ENCODE data around the gene JMJD8. TPM values are rescaled to one million over a fixed set of nuclear protein-coding genes. Genes with fewer than 3 reads are reported as not detected.

Gene JMJD8
- total and polyA plus RNA-seq, 10 of the 15 experiments (the other 5 are each of a cell fraction or from before 2014, with no cell fraction given): 1.00 to 50.4 (median 30.7) TPM

- Histone ChIP-seq H3K79me2 (ENCODE audit: control insufficient read depth, insufficient read depth, low read length) (peaks cover 11% of the 10 kb centered on the region), H3K27ac (ENCODE audit: control insufficient read depth, insufficient read depth) (no peak overlapping the region), H3K27me3 (replicated peaks in 1 of 2; ENCODE audit: control insufficient read depth in 2 of 2, insufficient read depth in 2 of 2, low read length in 1 of 2) (no peaks in the 10 kb centered on the region), H3K36me3 (ENCODE audit: control insufficient read depth in 2 of 2, insufficient read depth in 2 of 2, low read length in 1 of 2) (peaks cover 0 to 18% of the 10 kb centered on the region in 2 experiments; a peak in 3 of 4 replicates), H3K9ac (ENCODE audit: control insufficient read depth, insufficient read depth, low read length) (no peak overlapping the region), H4K20me1 (ENCODE audit: control insufficient read depth, insufficient read depth) (no peaks in the 10 kb centered on the region; the same call in 1 of the 2 replicates), H2AFZ (ENCODE audit: control insufficient read depth, low read depth, low read length) (no peak overlapping the region), H3K4me1 (ENCODE audit: control insufficient read depth, insufficient read depth, low read length) (no peaks in the 10 kb centered on the region), H3K4me2 (ENCODE audit: control insufficient read depth, insufficient read depth) (no peak overlapping the region), H3K9me3 (replicated peaks; ENCODE audit: control insufficient read depth, insufficient read depth, low read length) (no peaks in the 10 kb centered on the region), H3K4me3 (no peak overlapping the region)
- SMC1A ChIA-PET (ENCODE audit: uncharacterized antibody, unreplicated experiment): no interaction called here
- POLR2A ChIA-PET: interaction anchor here (0.5 kb wide), 1 partner anchor 379 kb away, joined by 3 read pairs; no protein-coding TSS in a partner anchor
- CTCF ChIA-PET: no interaction called here
- no peak for DNase-seq (ENCODE audit: low read depth, low spot score)
- WGBS (ENCODE audit: insufficient coverage, insufficient replicate concordance, low lambda C conversion rate, missing lambda C conversion rate): 94% methylated on average over 18 of the region's 18 CpGs
- intact Hi-C loops (cut with micrococcal nuclease; ENCODE audit: unreplicated experiment) (no loop called here), in situ Hi-C loops (cut with MboI) (no loop called here)
- no TSS peak for BruUV-seq (replicated peaks)
- no peak for ATAC-seq
- TF ChIP-seq ZBTB4 (CRISPR knock-in tag; IDR thresholded peaks at IDR 0.05) (no peak), CTCF (IDR thresholded peaks at IDR 0.05 in 2 of 3, conservative IDR thresholded peaks at IDR 0.05 in 1 of 3; ENCODE audit: control insufficient read depth in 2 of 3, extremely low read depth in 1 of 3, insufficient read depth in 1 of 3, low read depth in 3 of 3, low read length in 3 of 3) (no peak), RAD21 (IDR thresholded peaks at IDR 0.05; ENCODE audit: insufficient read depth, low read depth, low read length) (no peak), MEF2B (IDR thresholded peaks at IDR 0.05; ENCODE audit: partially characterized antibody, poor library complexity, severe bottlenecking) (no peak), SKIL (IDR thresholded peaks at IDR 0.05; ENCODE audit: low read depth, poor library complexity, severe bottlenecking) (no peak), MYC (IDR thresholded peaks at IDR 0.05; ENCODE audit: insufficient read depth, insufficient read length, insufficient replicate concordance, low read length, severe bottlenecking) (no peak), MXI1 (IDR thresholded peaks at IDR 0.05; ENCODE audit: low read depth, low read length) (no peak), SREBF2 (IDR thresholded peaks at IDR 0.05; ENCODE audit: low read length) (no peak), MLLT1 (IDR thresholded peaks at IDR 0.05) (no peak), BMI1 (IDR thresholded peaks at IDR 0.05; ENCODE audit: borderline replicate concordance) (no peak), CBFB (IDR thresholded peaks at IDR 0.05; ENCODE audit: low read depth) (no peak)
- FAIRE-seq: no peak
- RAD21 ChIA-PET (ENCODE audit: unreplicated experiment): no interaction called here
Observed at GRCh38 chr16:673399-673991, 10.6 kb downstream of the JMJD8 start.
